ENCODE measurements around the gene CDK2AP2.

CDK2AP2 gene

GRCh38 chr11:67482275-67482826 is 25.6 kb downstream of the CDK2AP2 start:
- TF ChIP-seq GATA3 (IDR thresholded peaks at IDR 0.05; ENCODE audit: low read depth, low read length) (no peak), GATA2 (IDR thresholded peaks at IDR 0.05; ENCODE audit: low read depth, low read length) (no peak)

- TF ChIP-seq GATA2 (IDR thresholded peaks at IDR 0.05; ENCODE audit: low read depth, low read length) (no peak), GATA3 (IDR thresholded peaks at IDR 0.05; ENCODE audit: low read depth, low read length) (no peak)
Measured at GRCh38 chr11:67472882-67473281, 35.1 kb downstream of the CDK2AP2 start.

GRCh38 chr11:67470337-67471002 is 37.5 kb downstream of the CDK2AP2 start:
- no peak for TF ChIP-seq GATA3 (IDR thresholded peaks at IDR 0.05; ENCODE audit: low read depth, low read length)
- TF ChIP-seq GATA2 (IDR thresholded peaks at IDR 0.05; ENCODE audit: low read depth, low read length), result no peak

- no peak for TF ChIP-seq GATA3 (IDR thresholded peaks at IDR 0.05; ENCODE audit: low read depth, low read length)
- TF ChIP-seq GATA2 (IDR thresholded peaks at IDR 0.05; ENCODE audit: low read depth, low read length), result no peak
Measured at GRCh38 chr11:67469508-67469811, 38.5 kb downstream of the CDK2AP2 start.

GRCh38 chr11:67468759-67469507 is 39.0 kb downstream of the CDK2AP2 start, which contains the start of gene TMEM134:
TMEM134 (minus strand) TSS chr11:67469251; CDS start chr11:67469192, 59 bp downstream.
- no peak for TF ChIP-seq GATA2 (IDR thresholded peaks at IDR 0.05; ENCODE audit: low read depth, low read length)
- TF ChIP-seq GATA3 (IDR thresholded peaks at IDR 0.05; ENCODE audit: low read depth, low read length), result no peak

- no peak for TF ChIP-seq GATA3 (IDR thresholded peaks at IDR 0.05; ENCODE audit: low read depth, low read length)
- no peak for TF ChIP-seq GATA2 (IDR thresholded peaks at IDR 0.05; ENCODE audit: low read depth, low read length)
Measured at GRCh38 chr11:67468456-67468758, 39.6 kb downstream of the CDK2AP2 start.

- TF ChIP-seq GATA2 (IDR thresholded peaks at IDR 0.05; ENCODE audit: low read depth, low read length) (no peak), GATA3 (IDR thresholded peaks at IDR 0.05; ENCODE audit: low read depth, low read length) (no peak)
Measured at GRCh38 chr11:67468056-67468455, 39.9 kb downstream of the CDK2AP2 start.

GRCh38 chr11:67466962-67467771 is 40.8 kb downstream of the CDK2AP2 start:
- no peak for TF ChIP-seq GATA2 (IDR thresholded peaks at IDR 0.05; ENCODE audit: low read depth, low read length)
- no peak for TF ChIP-seq GATA3 (IDR thresholded peaks at IDR 0.05; ENCODE audit: low read depth, low read length)

GRCh38 chr11:67466367-67466766 is 41.6 kb downstream of the CDK2AP2 start:
- TF ChIP-seq GATA3 (IDR thresholded peaks at IDR 0.05; ENCODE audit: low read depth, low read length) (no peak), GATA2 (IDR thresholded peaks at IDR 0.05; ENCODE audit: low read depth, low read length) (no peak)

GRCh38 chr11:67465189-67465510 is 42.8 kb downstream of the CDK2AP2 start:
- TF ChIP-seq GATA3 (IDR thresholded peaks at IDR 0.05; ENCODE audit: low read depth, low read length), result no peak
- TF ChIP-seq GATA2 (IDR thresholded peaks at IDR 0.05; ENCODE audit: low read depth, low read length), result no peak

GRCh38 chr11:67464411-67465188 is 43.4 kb downstream of the CDK2AP2 start:
- TF ChIP-seq GATA3 (IDR thresholded peaks at IDR 0.05; ENCODE audit: low read depth, low read length) (no peak), GATA2 (IDR thresholded peaks at IDR 0.05; ENCODE audit: low read depth, low read length) (no peak)

- TF ChIP-seq GATA2 (IDR thresholded peaks at IDR 0.05; ENCODE audit: low read depth, low read length) (no peak), GATA3 (IDR thresholded peaks at IDR 0.05; ENCODE audit: low read depth, low read length) (no peak)
Measured at GRCh38 chr11:67463680-67464410, 44.1 kb downstream of the CDK2AP2 start.

- TF ChIP-seq GATA3 (IDR thresholded peaks at IDR 0.05; ENCODE audit: low read depth, low read length) (no peak), GATA2 (IDR thresholded peaks at IDR 0.05; ENCODE audit: low read depth, low read length) (no peak)
Measured at GRCh38 chr11:67463186-67463585, 44.8 kb downstream of the CDK2AP2 start.
